HG03280 (cell line): ENCODE measurements around the gene GSC2.

Experiments used
- ATAC-seq: cut with Tn5 transposase; IDR thresholded peaks from one replicate; pipeline ENCODE4 v1.9.1; 2021; ENCODE audit warnings: mild to moderate bottlenecking, moderate library complexity; ENCODE audit not compliant: unreplicated experiment

Gene GSC2

GRCh38 chr22:19122143-19122751, 27.8 kb downstream of the GSC2 start, which contains the start of gene DGCR2:
Gene DGCR2 (minus strand): TSS chr22:19122412. CDS start chr22:19122206, 206 bp downstream.
- peak; percentile 87 for ATAC-seq

GRCh38 chr22:19121631-19122142, 28.4 kb downstream of the GSC2 start:
- peak; percentile 10 for ATAC-seq

GRCh38 chr22:19120829-19121630, 29.1 kb downstream of the GSC2 start:
- peak; percentile 4 for ATAC-seq

GRCh38 chr22:19119949-19120348, 30.1 kb downstream of the GSC2 start:
- no peak for ATAC-seq

GRCh38 chr22:19118329-19118880, 31.7 kb downstream of the GSC2 start:
- peak; percentile 39 for ATAC-seq

GRCh38 chr22:19117111-19117512, 33.0 kb downstream of the GSC2 start:
- no peak for ATAC-seq

GRCh38 chr22:19115628-19116027, 34.5 kb downstream of the GSC2 start:
- ATAC-seq: no peak

GRCh38 chr22:19114984-19115552, 35.0 kb downstream of the GSC2 start:
- ATAC-seq: no peak

- no peak for ATAC-seq
These were observed 36.7 kb downstream of the GSC2 start for GRCh38 chr22:19113429-19113828.

- no peak for ATAC-seq
These were observed 38.5 kb downstream of the GSC2 start for GRCh38 chr22:19111584-19111983.

GRCh38 chr22:19111140-19111539, 39.0 kb downstream of the GSC2 start:
- ATAC-seq: no peak

- ATAC-seq: no peak
These were observed 39.4 kb downstream of the GSC2 start for GRCh38 chr22:19110646-19111045.

- no peak for ATAC-seq
These were observed 40.0 kb downstream of the GSC2 start for GRCh38 chr22:19110064-19110458.

GRCh38 chr22:19109198-19110063, 40.7 kb downstream of the GSC2 start:
- peak; percentile 86 for ATAC-seq

GRCh38 chr22:19108807-19109197, 41.3 kb downstream of the GSC2 start:
- no peak for ATAC-seq

- no peak for ATAC-seq
These were observed 42.4 kb downstream of the GSC2 start for GRCh38 chr22:19107730-19108074.

GRCh38 chr22:19106886-19107729, 43.0 kb downstream of the GSC2 start:
- no peak for ATAC-seq

GRCh38 chr22:19105867-19106802, 44.0 kb downstream of the GSC2 start:
- no peak for ATAC-seq

- ATAC-seq: no peak
These were observed 44.6 kb downstream of the GSC2 start for GRCh38 chr22:19105456-19105855.
